Smooth muscle cell (in vitro differentiated cells): ENCODE results near the gene NCAM1. TPM values are rescaled to one million over a fixed set of nuclear protein-coding genes. Genes with fewer than 3 reads are reported as not detected.

Experiments
- DNase-seq: peaks from one replicate; lab custom pipeline; 2025; ENCODE audit not compliant: unreplicated experiment; lab: John Stamatoyannopoulos, UW
- H2AFZ ChIP-seq: fragments of 200-600 bp; sonication (generic); 2 replicates; pipeline ENCODE4 v1.6.0; 2016; ENCODE audit warnings: antibody characterized with exemption, low read depth, mild to moderate bottlenecking
- H3F3A ChIP-seq: fragments of 200-600 bp; sonication (generic); 2 replicates; pipeline ENCODE4 v1.6.0; 2017; ENCODE audit warnings: antibody characterized with exemption, low read depth
- H3K27ac ChIP-seq: fragments of 200-600 bp; sonication (generic); 2 replicates; pipeline ENCODE4 v1.5.1; 2016; ENCODE audit warnings: low read depth, mild to moderate bottlenecking
- H3K27me3 ChIP-seq: fragments of 200-600 bp; sonication (generic); 2 replicates; pipeline ENCODE4 v1.6.1; 2016; ENCODE audit warnings: low read depth, mild to moderate bottlenecking
- H3K36me3 ChIP-seq: fragments of 200-600 bp; sonication (generic); 2 replicates; pipeline ENCODE4 v1.5.1; 2016; ENCODE audit warnings: low read depth
- H3K4me1 ChIP-seq: fragments of 200-600 bp; sonication (generic); 2 replicates; pipeline ENCODE4 v1.5.1; 2016; ENCODE audit warnings: low read depth
- H3K4me2 ChIP-seq: fragments of 200-600 bp; sonication (generic); 2 replicates; pipeline ENCODE4 v1.6.0; 2016; ENCODE audit warnings: mild to moderate bottlenecking
- H3K4me3 ChIP-seq: fragments of 200-600 bp; sonication (generic); 2 replicates; pipeline ENCODE4 v1.5.1; 2016; ENCODE audit warnings: mild to moderate bottlenecking
- H3K79me2 ChIP-seq: fragments of 200-600 bp; sonication (generic); 2 replicates; pipeline ENCODE4 v1.6.0; 2016; ENCODE audit warnings: low read depth, mild to moderate bottlenecking
- H3K9ac ChIP-seq: fragments of 200-600 bp; sonication (generic); 2 replicates; pipeline ENCODE4 v1.6.0; 2016; ENCODE audit warnings: low read depth
- H3K9me3 ChIP-seq: fragments of 200-600 bp; sonication (generic); replicated peaks from 2 replicates; pipeline ENCODE4 v1.5.1; 2016; ENCODE audit warnings: low read depth
- H4K20me1 ChIP-seq: fragments of 200-600 bp; sonication (generic); 2 replicates; pipeline ENCODE4 v1.6.0; 2016; ENCODE audit warnings: low read depth
- CTCF ChIP-seq: fragments of 200-600 bp; sonication (generic); IDR thresholded peaks from 2 replicates; pipeline ENCODE4 v1.5.1; 2017; ENCODE audit warnings: borderline replicate concordance, mild to moderate bottlenecking, antibody characterized with exemption; ENCODE audit not compliant: insufficient read depth, poor library complexity, severe bottlenecking
- WGBS: methylation state at CpG from one replicate; pipeline ENCODE4 v1.1.7; 2016; ENCODE audit warnings: low lambda C conversion rate; 5-methylcytosine and 5-hydroxymethylcytosine counted together
- polyA plus RNA-seq: library from polyadenylated mRNA; unstranded; fragments of >200 nt; fragmentation: Nextera tagmentation; extraction: Ambion mirVana; gene quantifications from 2 replicates; pipeline ENCODE4 v1.2.1, GENCODE V29; 2016
- total RNA-seq: library from RNA; depleted of rRNA; stranded (reverse); fragments of >200 nt; gene quantifications from 2 replicates; pipeline ENCODE4 v1.2.3, GENCODE V29; 2014

The NCAM1 gene
- total and polyA plus RNA-seq, 2 experiments from 2014 or later: 8.1 to 12.0 TPM

GRCh38 chr11:113163291-113164030 is 202.2 kb downstream of the NCAM1 start:
- Histone ChIP-seq H3K9me3 (no peaks in the 10 kb centered on the region), H3K4me3 (no peak overlapping the region), H3F3A (peaks cover 5% of the 10 kb centered on the region), H3K9ac (no peak overlapping the region), H2AFZ (no peak overlapping the region), H3K4me1 (peaks cover 23% of the 10 kb centered on the region), H3K27me3 (no peaks in the 10 kb centered on the region), H3K27ac (no peak overlapping the region), H3K4me2 (no peak overlapping the region), H3K36me3 (no peaks in the 10 kb centered on the region), H4K20me1 (no peaks in the 10 kb centered on the region), H3K79me2 (no peaks in the 10 kb centered on the region)
- no peak for TF ChIP-seq CTCF
- DNase-seq: no peak
- WGBS: 91% methylated on average over 9 of the region's 9 CpGs

- 98% methylated on average over 3 of the region's 3 CpGs for WGBS
- Histone ChIP-seq H3F3A (no peaks in the 10 kb centered on the region), H3K4me2 (no peak overlapping the region), H3K79me2 (no peaks in the 10 kb centered on the region), H3K27ac (no peak overlapping the region), H4K20me1 (no peaks in the 10 kb centered on the region), H2AFZ (no peak overlapping the region), H3K9me3 (no peaks in the 10 kb centered on the region), H3K4me3 (no peak overlapping the region), H3K27me3 (no peaks in the 10 kb centered on the region), H3K36me3 (no peaks in the 10 kb centered on the region), H3K9ac (no peak overlapping the region), H3K4me1 (peaks cover 13% of the 10 kb centered on the region)
- DNase-seq: no peak
- no peak for TF ChIP-seq CTCF
These were observed 205.1 kb downstream of the NCAM1 start for GRCh38 chr11:113166280-113166679.

- no peak overlapping the region for H2AFZ ChIP-seq
- no peaks in the 10 kb centered on the region for H3K9me3 ChIP-seq
- H3K9ac ChIP-seq: no peak overlapping the region
- H3K4me3 ChIP-seq: no peak overlapping the region
- no peaks in the 10 kb centered on the region for H3K36me3 ChIP-seq
- no peaks in the 10 kb centered on the region for H3K79me2 ChIP-seq
- H3F3A ChIP-seq: no peaks in the 10 kb centered on the region
- H3K27me3 ChIP-seq: no peaks in the 10 kb centered on the region
- 98% methylated on average over 6 of the region's 6 CpGs for WGBS
- no peak overlapping the region for H3K4me2 ChIP-seq
- peaks cover 6% of the 10 kb centered on the region for H3K4me1 ChIP-seq
- H3K27ac ChIP-seq: no peak overlapping the region
- DNase-seq: no peak
- no peak for TF ChIP-seq CTCF
- H4K20me1 ChIP-seq: no peaks in the 10 kb centered on the region
These were observed 206.4 kb downstream of the NCAM1 start for GRCh38 chr11:113167599-113167998.
